ENCODE results near the gene CATSPERE. TPM values are rescaled to one million over a fixed set of nuclear protein-coding genes. Genes with fewer than 3 reads are reported as not detected.

CATSPERE gene
- total and polyA plus RNA-seq, 2 of the 8 experiments (the other 6 are each of a cell fraction or from before 2014, with no cell fraction given), result 0.05 to 0.45 TPM

DNA sequence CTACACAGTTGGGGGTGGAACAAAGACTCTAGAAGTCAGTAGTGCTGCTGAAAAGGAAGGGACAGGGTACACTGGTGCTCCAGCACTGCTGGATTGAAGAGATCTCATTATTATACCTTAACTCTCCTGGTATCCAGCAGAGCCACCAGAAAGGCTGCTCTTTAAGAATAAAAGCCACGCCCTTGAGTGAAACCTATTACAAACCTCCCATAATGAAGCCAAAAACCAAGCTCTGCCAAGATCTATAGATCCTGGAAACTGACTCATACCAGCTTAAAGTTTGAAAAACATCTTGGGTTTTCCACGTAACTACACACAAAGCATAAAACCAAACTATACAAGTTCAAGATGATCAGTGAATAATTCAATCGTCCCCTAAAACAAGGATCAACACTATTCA, 47.3 kb upstream of the CATSPERE start (continued):
- TF ChIP-seq, protein P1, sequence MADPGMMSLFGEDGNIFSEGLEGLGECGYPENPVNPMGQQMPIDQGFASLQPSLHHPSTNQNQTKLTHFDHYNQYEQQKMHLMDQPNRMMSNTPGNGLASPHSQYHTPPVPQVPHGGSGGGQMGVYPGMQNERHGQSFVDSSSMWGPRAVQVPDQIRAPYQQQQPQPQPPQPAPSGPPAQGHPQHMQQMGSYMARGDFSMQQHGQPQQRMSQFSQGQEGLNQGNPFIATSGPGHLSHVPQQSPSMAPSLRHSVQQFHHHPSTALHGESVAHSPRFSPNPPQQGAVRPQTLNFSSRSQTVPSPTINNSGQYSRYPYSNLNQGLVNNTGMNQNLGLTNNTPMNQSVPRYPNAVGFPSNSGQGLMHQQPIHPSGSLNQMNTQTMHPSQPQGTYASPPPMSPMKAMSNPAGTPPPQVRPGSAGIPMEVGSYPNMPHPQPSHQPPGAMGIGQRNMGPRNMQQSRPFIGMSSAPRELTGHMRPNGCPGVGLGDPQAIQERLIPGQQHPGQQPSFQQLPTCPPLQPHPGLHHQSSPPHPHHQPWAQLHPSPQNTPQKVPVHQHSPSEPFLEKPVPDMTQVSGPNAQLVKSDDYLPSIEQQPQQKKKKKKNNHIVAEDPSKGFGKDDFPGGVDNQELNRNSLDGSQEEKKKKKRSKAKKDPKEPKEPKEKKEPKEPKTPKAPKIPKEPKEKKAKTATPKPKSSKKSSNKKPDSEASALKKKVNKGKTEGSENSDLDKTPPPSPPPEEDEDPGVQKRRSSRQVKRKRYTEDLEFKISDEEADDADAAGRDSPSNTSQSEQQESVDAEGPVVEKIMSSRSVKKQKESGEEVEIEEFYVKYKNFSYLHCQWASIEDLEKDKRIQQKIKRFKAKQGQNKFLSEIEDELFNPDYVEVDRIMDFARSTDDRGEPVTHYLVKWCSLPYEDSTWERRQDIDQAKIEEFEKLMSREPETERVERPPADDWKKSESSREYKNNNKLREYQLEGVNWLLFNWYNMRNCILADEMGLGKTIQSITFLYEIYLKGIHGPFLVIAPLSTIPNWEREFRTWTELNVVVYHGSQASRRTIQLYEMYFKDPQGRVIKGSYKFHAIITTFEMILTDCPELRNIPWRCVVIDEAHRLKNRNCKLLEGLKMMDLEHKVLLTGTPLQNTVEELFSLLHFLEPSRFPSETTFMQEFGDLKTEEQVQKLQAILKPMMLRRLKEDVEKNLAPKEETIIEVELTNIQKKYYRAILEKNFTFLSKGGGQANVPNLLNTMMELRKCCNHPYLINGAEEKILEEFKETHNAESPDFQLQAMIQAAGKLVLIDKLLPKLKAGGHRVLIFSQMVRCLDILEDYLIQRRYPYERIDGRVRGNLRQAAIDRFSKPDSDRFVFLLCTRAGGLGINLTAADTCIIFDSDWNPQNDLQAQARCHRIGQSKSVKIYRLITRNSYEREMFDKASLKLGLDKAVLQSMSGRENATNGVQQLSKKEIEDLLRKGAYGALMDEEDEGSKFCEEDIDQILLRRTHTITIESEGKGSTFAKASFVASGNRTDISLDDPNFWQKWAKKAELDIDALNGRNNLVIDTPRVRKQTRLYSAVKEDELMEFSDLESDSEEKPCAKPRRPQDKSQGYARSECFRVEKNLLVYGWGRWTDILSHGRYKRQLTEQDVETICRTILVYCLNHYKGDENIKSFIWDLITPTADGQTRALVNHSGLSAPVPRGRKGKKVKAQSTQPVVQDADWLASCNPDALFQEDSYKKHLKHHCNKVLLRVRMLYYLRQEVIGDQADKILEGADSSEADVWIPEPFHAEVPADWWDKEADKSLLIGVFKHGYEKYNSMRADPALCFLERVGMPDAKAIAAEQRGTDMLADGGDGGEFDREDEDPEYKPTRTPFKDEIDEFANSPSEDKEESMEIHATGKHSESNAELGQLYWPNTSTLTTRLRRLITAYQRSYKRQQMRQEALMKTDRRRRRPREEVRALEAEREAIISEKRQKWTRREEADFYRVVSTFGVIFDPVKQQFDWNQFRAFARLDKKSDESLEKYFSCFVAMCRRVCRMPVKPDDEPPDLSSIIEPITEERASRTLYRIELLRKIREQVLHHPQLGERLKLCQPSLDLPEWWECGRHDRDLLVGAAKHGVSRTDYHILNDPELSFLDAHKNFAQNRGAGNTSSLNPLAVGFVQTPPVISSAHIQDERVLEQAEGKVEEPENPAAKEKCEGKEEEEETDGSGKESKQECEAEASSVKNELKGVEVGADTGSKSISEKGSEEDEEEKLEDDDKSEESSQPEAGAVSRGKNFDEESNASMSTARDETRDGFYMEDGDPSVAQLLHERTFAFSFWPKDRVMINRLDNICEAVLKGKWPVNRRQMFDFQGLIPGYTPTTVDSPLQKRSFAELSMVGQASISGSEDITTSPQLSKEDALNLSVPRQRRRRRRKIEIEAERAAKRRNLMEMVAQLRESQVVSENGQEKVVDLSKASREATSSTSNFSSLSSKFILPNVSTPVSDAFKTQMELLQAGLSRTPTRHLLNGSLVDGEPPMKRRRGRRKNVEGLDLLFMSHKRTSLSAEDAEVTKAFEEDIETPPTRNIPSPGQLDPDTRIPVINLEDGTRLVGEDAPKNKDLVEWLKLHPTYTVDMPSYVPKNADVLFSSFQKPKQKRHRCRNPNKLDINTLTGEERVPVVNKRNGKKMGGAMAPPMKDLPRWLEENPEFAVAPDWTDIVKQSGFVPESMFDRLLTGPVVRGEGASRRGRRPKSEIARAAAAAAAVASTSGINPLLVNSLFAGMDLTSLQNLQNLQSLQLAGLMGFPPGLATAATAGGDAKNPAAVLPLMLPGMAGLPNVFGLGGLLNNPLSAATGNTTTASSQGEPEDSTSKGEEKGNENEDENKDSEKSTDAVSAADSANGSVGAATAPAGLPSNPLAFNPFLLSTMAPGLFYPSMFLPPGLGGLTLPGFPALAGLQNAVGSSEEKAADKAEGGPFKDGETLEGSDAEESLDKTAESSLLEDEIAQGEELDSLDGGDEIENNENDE (IDR thresholded peaks at IDR 0.05; ENCODE audit: insufficient replicate concordance, low read length), result no peak
- no peak for TF ChIP-seq SIX5 (IDR thresholded peaks at IDR 0.05; ENCODE audit: low read depth, low read length)
- TF ChIP-seq SP4 (IDR thresholded peaks at IDR 0.05; ENCODE audit: low read length), result no peak
- TF ChIP-seq CREB1 (IDR thresholded peaks at IDR 0.05), result no peak
- TF ChIP-seq EZH2 (IDR thresholded peaks at IDR 0.05; ENCODE audit: low read depth, low read length, severe bottlenecking), result no peak
- no peak for TF ChIP-seq TAF7 (optimal IDR thresholded peaks at IDR 0.05; ENCODE audit: borderline replicate concordance, low read depth, low read length)
- no peak for TF ChIP-seq PHF8 (conservative IDR thresholded peaks at IDR 0.05; ENCODE audit: low read depth, low read length)
- TF ChIP-seq, protein P2, sequence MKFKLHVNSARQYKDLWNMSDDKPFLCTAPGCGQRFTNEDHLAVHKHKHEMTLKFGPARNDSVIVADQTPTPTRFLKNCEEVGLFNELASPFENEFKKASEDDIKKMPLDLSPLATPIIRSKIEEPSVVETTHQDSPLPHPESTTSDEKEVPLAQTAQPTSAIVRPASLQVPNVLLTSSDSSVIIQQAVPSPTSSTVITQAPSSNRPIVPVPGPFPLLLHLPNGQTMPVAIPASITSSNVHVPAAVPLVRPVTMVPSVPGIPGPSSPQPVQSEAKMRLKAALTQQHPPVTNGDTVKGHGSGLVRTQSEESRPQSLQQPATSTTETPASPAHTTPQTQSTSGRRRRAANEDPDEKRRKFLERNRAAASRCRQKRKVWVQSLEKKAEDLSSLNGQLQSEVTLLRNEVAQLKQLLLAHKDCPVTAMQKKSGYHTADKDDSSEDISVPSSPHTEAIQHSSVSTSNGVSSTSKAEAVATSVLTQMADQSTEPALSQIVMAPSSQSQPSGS (IDR thresholded peaks at IDR 0.05; ENCODE audit: low read length), result no peak
